Hepatocyte (in vitro differentiated cells): ENCODE data around the gene RABEP2. TPM values are rescaled to one million over a fixed set of nuclear protein-coding genes. Genes with fewer than 3 reads are reported as not detected.
"Not testable (repeated sequence)": the region's sequence is repeated elsewhere in the genome, so short reads cannot be mapped to it uniquely, and the experiment has no call there.

Experiments used
- DNase-seq: peaks from one replicate; pipeline ENCODE4 v3.0.0-alpha.2; 2016; ENCODE audit warnings: low spot score
- H2AFZ ChIP-seq: fragments of 200-600 bp; sonication (generic); 2 replicates; pipeline ENCODE4 v1.6.0; 2016; ENCODE audit warnings: antibody characterized with exemption, mild to moderate bottlenecking
- H3K27ac ChIP-seq: fragments of 200-600 bp; sonication (generic); 2 replicates; pipeline ENCODE4 v1.5.1; 2016; ENCODE audit warnings: mild to moderate bottlenecking
- H3K27me3 ChIP-seq: fragments of 200-600 bp; sonication (generic); 2 replicates; pipeline ENCODE4 v1.6.1; 2016
- H3K36me3 ChIP-seq: fragments of 200-600 bp; sonication (generic); replicated peaks from 2 replicates; pipeline ENCODE4 v1.5.1; 2016; ENCODE audit warnings: low read depth; ENCODE audit not compliant: insufficient read depth
- H3K4me1 ChIP-seq: fragments of 200-600 bp; sonication (generic); 2 replicates; pipeline ENCODE4 v1.5.1; 2016; ENCODE audit warnings: mild to moderate bottlenecking, moderate library complexity; ENCODE audit not compliant: insufficient read depth
- H3K4me2 ChIP-seq: fragments of 200-600 bp; sonication (generic); 2 replicates; pipeline ENCODE4 v1.6.0; 2016
- H3K4me3 ChIP-seq: fragments of 200-600 bp; sonication (generic); 2 replicates; pipeline ENCODE4 v1.5.1; 2016; ENCODE audit warnings: mild to moderate bottlenecking
- H3K79me2 ChIP-seq: fragments of 200-600 bp; sonication (generic); 2 replicates; pipeline ENCODE4 v1.6.0; 2017; ENCODE audit warnings: mild to moderate bottlenecking
- H3K9me2 ChIP-seq: fragments of 200-600 bp; sonication (generic); replicated peaks from 2 replicates; pipeline ENCODE4 v1.6.0; 2017; ENCODE audit warnings: mild to moderate bottlenecking; ENCODE audit not compliant: insufficient read depth
- H3K9me3 ChIP-seq: fragments of 200-600 bp; sonication (generic); 2 replicates; pipeline ENCODE4 v1.5.1; 2016; ENCODE audit warnings: low read depth, mild to moderate bottlenecking
- H4K20me1 ChIP-seq: fragments of 200-600 bp; sonication (generic); 2 replicates; pipeline ENCODE4 v1.6.0; 2016; ENCODE audit warnings: mild to moderate bottlenecking; ENCODE audit not compliant: insufficient read depth, poor library complexity, severe bottlenecking
- CTCF ChIP-seq: fragments of 200-600 bp; sonication (generic); IDR thresholded peaks from 2 replicates; pipeline ENCODE4 v1.5.1; 2016; ENCODE audit warnings: antibody characterized with exemption, mild to moderate bottlenecking; ENCODE audit not compliant: poor library complexity
- EZH2 ChIP-seq: fragments of 200-600 bp; sonication (generic); IDR thresholded peaks from 2 replicates; pipeline ENCODE4 v1.6.1; 2016; ENCODE audit warnings: antibody characterized with exemption, mild to moderate bottlenecking, borderline replicate concordance
- EZH2phosphoT487 ChIP-seq: fragments of 200-600 bp; sonication (generic); IDR thresholded peaks from one replicate; pipeline ENCODE4 v1.6.1; 2018; ENCODE audit warnings: antibody characterized with exemption, mild to moderate bottlenecking, low read depth, moderate library complexity; ENCODE audit not compliant: unreplicated experiment, severe bottlenecking
- WGBS: methylation state at CpG from one replicate; pipeline ENCODE4 v1.1.6; 2016; ENCODE audit warnings: low lambda C conversion rate; ENCODE audit errors: missing lambda C conversion rate; 5-methylcytosine and 5-hydroxymethylcytosine counted together
- polyA plus RNA-seq: library from polyadenylated mRNA; unstranded; fragments of >200 nt; fragmentation: Nextera tagmentation; extraction: Ambion mirVana; gene quantifications from 2 replicates; pipeline ENCODE4 v1.2.1, GENCODE V29; 2016
- total RNA-seq: library from RNA; depleted of rRNA; stranded (reverse); fragments of >200 nt; gene quantifications from 2 replicates; pipeline ENCODE4 v1.2.3, GENCODE V29; 2014

The RABEP2 gene
- total and polyA plus RNA-seq, 2 experiments from 2014 or later, result 30.3 to 37.2 TPM

- Histone ChIP-seq H3K9me3 (no peaks in the 10 kb centered on the region), H2AFZ (no peak overlapping the region), H3K27me3 (no peaks in the 10 kb centered on the region), H4K20me1 (no peaks in the 10 kb centered on the region), H3K4me3 (no peak overlapping the region), H3K79me2 (peaks cover 5% of the 10 kb centered on the region), H3K4me1 (peaks cover 2% of the 10 kb centered on the region), H3K9me2 (no peaks in the 10 kb centered on the region), H3K27ac (no peak overlapping the region), H3K36me3 (no peaks in the 10 kb centered on the region), H3K4me2 (no peak overlapping the region)
- TF ChIP-seq CTCF, result no peak
- no peak for TF ChIP-seq EZH2phosphoT487
- TF ChIP-seq EZH2, result no peak
- DNase-seq, result no peak
- WGBS, result 86% methylated on average over 4 of the region's 4 CpGs
Observed at GRCh38 chr16:28946681-28947080, 21.6 kb upstream of the RABEP2 start.

DNA sequence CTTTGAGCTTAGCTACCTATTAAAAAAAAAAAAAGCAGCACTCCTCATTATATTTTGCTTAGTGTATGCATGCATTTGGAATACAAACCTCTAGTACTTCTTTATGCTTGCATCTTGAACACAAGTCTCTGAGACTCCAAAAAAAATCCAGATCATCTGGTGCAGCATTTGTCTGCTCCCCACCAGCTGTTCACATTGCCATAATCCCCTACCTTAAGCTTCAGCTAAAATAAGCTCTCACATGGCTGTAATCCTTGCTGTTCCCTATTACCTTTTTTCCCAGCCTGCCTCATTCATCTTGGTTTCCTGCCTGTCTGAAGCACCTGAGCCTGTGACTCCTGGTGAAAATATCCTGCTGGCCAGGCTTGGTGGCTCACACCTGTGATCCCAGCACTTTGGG, 18.2 kb upstream of the RABEP2 start:
- no peaks in the 10 kb centered on the region for H3K9me2 ChIP-seq
- H3K27ac ChIP-seq, result no peak overlapping the region
- no peak overlapping the region for H2AFZ ChIP-seq
- no peak for DNase-seq
- H3K4me2 ChIP-seq, result no peak overlapping the region
- no peak overlapping the region for H3K4me3 ChIP-seq
- no peaks in the 10 kb centered on the region for H3K79me2 ChIP-seq
- H3K36me3 ChIP-seq, result no peaks in the 10 kb centered on the region
- no peaks in the 10 kb centered on the region for H3K27me3 ChIP-seq
- no peaks in the 10 kb centered on the region for H3K9me3 ChIP-seq
- no peaks in the 10 kb centered on the region for H3K4me1 ChIP-seq
- no peaks in the 10 kb centered on the region for H4K20me1 ChIP-seq
- TF ChIP-seq EZH2, result no peak
- TF ChIP-seq EZH2phosphoT487, result no peak
- TF ChIP-seq CTCF, result no peak

DNA sequence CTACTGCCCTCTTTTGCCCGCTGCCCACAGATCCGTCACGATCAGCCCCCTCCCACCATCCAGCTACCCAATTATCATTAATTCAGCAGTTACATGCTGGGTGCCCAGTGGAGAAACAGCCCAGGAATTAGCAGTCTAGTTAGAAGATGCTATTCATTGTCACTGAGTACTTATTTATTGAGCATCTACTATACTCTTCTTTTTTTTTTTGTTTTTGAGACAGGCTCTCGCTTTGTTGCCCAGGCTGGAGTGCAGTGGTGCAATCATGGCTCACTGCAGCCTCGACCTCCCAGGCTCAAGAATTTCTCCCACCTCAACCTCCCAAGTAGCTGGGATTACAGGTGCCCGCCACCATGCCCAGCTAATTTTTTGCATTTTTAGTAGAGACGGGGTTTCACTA, 14.8 kb upstream of the RABEP2 start:
- H4K20me1 ChIP-seq, H3K4me1 ChIP-seq, H3K36me3 ChIP-seq, H3K27ac ChIP-seq, H3K27me3 ChIP-seq, H3K9me3 ChIP-seq, H2AFZ ChIP-seq, DNase-seq, H3K9me2 ChIP-seq, H3K4me2 ChIP-seq, H3K79me2 ChIP-seq, H3K4me3 ChIP-seq: not testable (repeated sequence)
- WGBS, result 91% methylated on average over 7 of the region's 7 CpGs

DNA sequence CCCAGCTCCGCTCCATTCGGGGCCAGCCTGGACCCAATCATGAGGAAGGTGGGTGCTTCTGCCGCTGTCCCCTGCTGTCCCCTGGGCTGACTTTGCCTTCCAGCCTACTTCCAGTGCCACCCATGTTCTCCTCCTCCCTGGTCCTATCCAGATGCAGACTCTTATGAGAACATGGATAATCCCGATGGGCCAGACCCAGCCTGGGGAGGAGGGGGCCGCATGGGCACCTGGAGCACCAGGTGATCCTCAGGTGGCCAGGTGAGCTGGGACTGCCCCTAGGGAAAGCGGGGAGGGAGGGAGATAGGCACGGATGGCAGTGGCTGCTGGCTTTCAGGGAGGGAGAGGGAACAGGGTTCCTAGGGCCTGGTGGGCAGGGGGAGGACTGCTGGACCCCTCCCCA, 13.7 kb upstream of the RABEP2 start:
- no peak overlapping the region for H2AFZ ChIP-seq
- no peaks in the 10 kb centered on the region for H3K27me3 ChIP-seq
- no peaks in the 10 kb centered on the region for H4K20me1 ChIP-seq
- TF ChIP-seq EZH2 (no peak), CTCF (no peak), EZH2phosphoT487 (no peak)
- H3K9me2 ChIP-seq, result no peaks in the 10 kb centered on the region
- H3K4me2 ChIP-seq, result no peak overlapping the region
- H3K79me2 ChIP-seq, result no peaks in the 10 kb centered on the region
- 87% methylated on average over 6 of the region's 7 CpGs for WGBS
- no peaks in the 10 kb centered on the region for H3K4me1 ChIP-seq
- DNase-seq, result no peak
- no peak overlapping the region for H3K27ac ChIP-seq
- H3K4me3 ChIP-seq, result no peak overlapping the region
- H3K36me3 ChIP-seq, result no peaks in the 10 kb centered on the region
- H3K9me3 ChIP-seq, result no peaks in the 10 kb centered on the region
